GM19463 (cell line): ENCODE data around the gene INVS.
"Not testable (repeated sequence)": the region's sequence is repeated elsewhere in the genome, so short reads cannot be mapped to it uniquely, and the experiment has no call there.

Experiments
- ATAC-seq: cut with Tn5 transposase; IDR thresholded peaks from one replicate; pipeline ENCODE4 v1.9.1; 2021; ENCODE audit warnings: mild to moderate bottlenecking, moderate library complexity; ENCODE audit not compliant: unreplicated experiment

Gene INVS

GRCh38 chr9:100098887-100099721 is at the start of gene INVS, which contains the start of gene ERP44:
Gene INVS (plus strand): TSS chr9:100099243. CDS start chr9:100104522, 5,279 bp downstream.
Gene ERP44 (minus strand): TSS chr9:100099000. CDS start chr9:100098840, 160 bp downstream.
- ATAC-seq = peak; percentile 96

- no peak for ATAC-seq
Measured at GRCh38 chr9:100049551-100049950, 49.5 kb upstream of the INVS start.

GRCh38 chr9:100052375-100052774 is 46.7 kb upstream of the INVS start:
- no peak for ATAC-seq

GRCh38 chr9:100056561-100056960 is 42.5 kb upstream of the INVS start:
- ATAC-seq = no peak

- ATAC-seq = no peak
Measured at GRCh38 chr9:100057624-100058023, 41.4 kb upstream of the INVS start.

- peak; percentile 74 for ATAC-seq
Measured at GRCh38 chr9:100058699-100059579, 40.1 kb upstream of the INVS start.

GRCh38 chr9:100062683-100063082 is 36.4 kb upstream of the INVS start:
- ATAC-seq = not testable (repeated sequence)

- no peak for ATAC-seq
Measured at GRCh38 chr9:100063185-100063584, 35.9 kb upstream of the INVS start.

- ATAC-seq = no peak
Measured at GRCh38 chr9:100064872-100065581, 34.0 kb upstream of the INVS start.

GRCh38 chr9:100066539-100066938 is 32.5 kb upstream of the INVS start:
- peak; percentile 73 for ATAC-seq

GRCh38 chr9:100067990-100068389 is 31.1 kb upstream of the INVS start:
- not testable (repeated sequence) for ATAC-seq

- not testable (repeated sequence) for ATAC-seq
Measured at GRCh38 chr9:100069068-100069467, 30.0 kb upstream of the INVS start.

- ATAC-seq = no peak
Measured at GRCh38 chr9:100070104-100071041, 28.7 kb upstream of the INVS start.

GRCh38 chr9:100071271-100071670 is 27.8 kb upstream of the INVS start:
- no peak for ATAC-seq

GRCh38 chr9:100072805-100073204 is 26.2 kb upstream of the INVS start:
- no peak for ATAC-seq

- ATAC-seq = no peak
Measured at GRCh38 chr9:100074093-100074492, 24.9 kb upstream of the INVS start.

GRCh38 chr9:100074989-100075388 is 24.1 kb upstream of the INVS start:
- ATAC-seq = no peak

- ATAC-seq = not testable (repeated sequence)
Measured at GRCh38 chr9:100076256-100076655, 22.8 kb upstream of the INVS start.

- no peak for ATAC-seq
Measured at GRCh38 chr9:100082782-100083181, 16.3 kb upstream of the INVS start.
